ENCODE measurements around the gene C19orf67.

C19orf67 gene

GRCh38 chr19:14085309-14085995 is at the start of gene C19orf67:
C19orf67 (minus strand) TSS chr19:14085783; CDS start chr19:14085627, 156 bp downstream.
- DNase-seq (ENCODE audit: low read depth, low spot score) = no peak

GRCh38 chr19:14135355-14135754 is 49.8 kb upstream of the C19orf67 start:
- no peak for DNase-seq (ENCODE audit: low read depth, low spot score)

- no peak for DNase-seq (ENCODE audit: low read depth, low spot score)
These were observed 42.4 kb upstream of the C19orf67 start for GRCh38 chr19:14127929-14128509.

- no peak for DNase-seq (ENCODE audit: low read depth, low spot score)
These were observed 41.6 kb upstream of the C19orf67 start for GRCh38 chr19:14127176-14127575.

- no peak for DNase-seq (ENCODE audit: low read depth, low spot score)
These were observed 37.3 kb upstream of the C19orf67 start for GRCh38 chr19:14122924-14123323.

GRCh38 chr19:14120497-14120780 is 34.9 kb upstream of the C19orf67 start:
- DNase-seq (ENCODE audit: low read depth, low spot score) = no peak

GRCh38 chr19:14119644-14120496 is 34.3 kb upstream of the C19orf67 start:
- DNase-seq (ENCODE audit: low read depth, low spot score) = no peak

- no peak for DNase-seq (ENCODE audit: low read depth, low spot score)
These were observed 33.6 kb upstream of the C19orf67 start for GRCh38 chr19:14119146-14119545.

GRCh38 chr19:14118165-14119051 is 32.8 kb upstream of the C19orf67 start:
- DNase-seq (ENCODE audit: low read depth, low spot score) = peak; percentile 53

- peak; percentile 100 for DNase-seq (ENCODE audit: low read depth, low spot score)
These were observed 32.1 kb upstream of the C19orf67 start, which contains the start of gene PRKACA for GRCh38 chr19:14117668-14118164. PRKACA (minus strand) TSS chr19:14117762; CDS start chr19:14117547, 215 bp downstream.

- peak; percentile 23 for DNase-seq (ENCODE audit: low read depth, low spot score)
These were observed 31.5 kb upstream of the C19orf67 start for GRCh38 chr19:14116918-14117578.

- DNase-seq (ENCODE audit: low read depth, low spot score) = no peak
These were observed 30.9 kb upstream of the C19orf67 start for GRCh38 chr19:14116525-14116917.

GRCh38 chr19:14115756-14116155 is 30.2 kb upstream of the C19orf67 start:
- no peak for DNase-seq (ENCODE audit: low read depth, low spot score)

GRCh38 chr19:14114854-14115253 is 29.3 kb upstream of the C19orf67 start:
- DNase-seq (ENCODE audit: low read depth, low spot score) = peak; percentile 39

GRCh38 chr19:14114439-14114838 is 28.9 kb upstream of the C19orf67 start:
- no peak for DNase-seq (ENCODE audit: low read depth, low spot score)

GRCh38 chr19:14113762-14114414 is 28.3 kb upstream of the C19orf67 start:
- no peak for DNase-seq (ENCODE audit: low read depth, low spot score)

GRCh38 chr19:14112809-14113385 is 27.3 kb upstream of the C19orf67 start:
- no peak for DNase-seq (ENCODE audit: low read depth, low spot score)

GRCh38 chr19:14112051-14112808 is 26.6 kb upstream of the C19orf67 start:
- no peak for DNase-seq (ENCODE audit: low read depth, low spot score)

GRCh38 chr19:14111486-14111885 is 25.9 kb upstream of the C19orf67 start:
- no peak for DNase-seq (ENCODE audit: low read depth, low spot score)
